ENCODE results near the gene AUTS2. TPM values are rescaled to one million over a fixed set of nuclear protein-coding genes. Genes with fewer than 3 reads are reported as not detected.

AUTS2 gene
- total and polyA plus RNA-seq, 9 of the 15 experiments (the other 6 are each of a cell fraction or from before 2014, with no cell fraction given) = 0.58 TPM; not detected in 8

DNA sequence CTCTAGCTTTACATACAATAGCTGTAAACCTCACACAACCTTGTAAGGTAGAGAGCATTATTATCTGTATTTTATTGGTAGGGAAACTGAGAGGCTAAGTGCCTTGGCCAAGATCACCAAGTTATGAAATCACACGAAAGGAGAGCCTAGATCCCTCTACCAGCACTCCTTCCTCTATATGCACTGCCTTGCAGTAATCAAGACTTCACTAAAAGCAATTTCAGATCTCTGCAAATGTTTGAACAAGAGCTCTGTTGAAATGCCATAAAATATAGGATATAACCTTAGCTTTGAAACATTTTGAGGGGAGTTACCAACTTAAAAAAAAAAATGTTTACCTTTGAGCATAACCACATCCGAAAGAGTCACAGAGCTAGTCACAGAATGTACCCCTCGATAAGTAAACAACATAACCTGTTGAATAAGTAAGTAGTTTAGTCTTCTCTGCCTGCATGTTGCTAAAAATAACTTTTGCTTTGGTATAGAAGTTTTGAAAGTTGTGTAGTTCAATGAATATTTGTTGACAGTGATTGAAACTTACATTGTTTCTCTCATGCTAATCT lies 709.4 kb downstream of the AUTS2 start:
- BruUV-seq (replicated peaks) = no TSS peak

More for the DNA sequence above, 709.4 kb downstream of the AUTS2 start:
- CTCF ChIA-PET (ENCODE audit: low intra/inter-chr PET ratio) = no interaction called here
- Histone ChIP-seq H3K9me1 (ENCODE audit: control insufficient read depth, insufficient read depth, low read length) (no peaks in the 10 kb centered on the region), H3K4me1 (replicated peaks in 1 of 2; ENCODE audit: control insufficient read depth in 2 of 2, insufficient read depth in 2 of 2, low read length in 2 of 2) (no peaks in the 10 kb centered on the region), H3K36me3 (ENCODE audit: control insufficient read depth, insufficient read depth, low read length) (no peaks in the 10 kb centered on the region), H3K27me3 (ENCODE audit: control insufficient read depth in 2 of 2, insufficient read depth in 2 of 2, low read length in 2 of 2) (no peaks in the 10 kb centered on the region), H2AFZ (ENCODE audit: low read depth, low read length) (no peak overlapping the region), H3K9ac (ENCODE audit: insufficient read depth in 1 of 2, low read depth in 2 of 2, low read length in 2 of 2) (no peak overlapping the region), H3K4me3 (no peak overlapping the region), H3K79me2 (ENCODE audit: control insufficient read depth, insufficient read depth, low read length) (no peaks in the 10 kb centered on the region), H4K20me1 (replicated peaks; ENCODE audit: control insufficient read depth, insufficient read depth, low read length) (no peaks in the 10 kb centered on the region), H3K27ac (ENCODE audit: extremely low read depth, low read depth, low read length) (no peak overlapping the region), H3K9me3 (replicated peaks; ENCODE audit: control insufficient read depth, insufficient read depth, low read depth, low read length) (no peaks in the 10 kb centered on the region), H3K4me2 (ENCODE audit: insufficient read depth, low read length) (no peak overlapping the region)
- POLR2A ChIA-PET = no interaction called here
- no peak for FAIRE-seq
- intact Hi-C loops (cut with micrococcal nuclease) = no loop called here
- no peak for TF ChIP-seq HMG20A (CRISPR knock-in tag; conservative IDR thresholded peaks at IDR 0.05)
- TF ChIP-seq, protein P1, sequence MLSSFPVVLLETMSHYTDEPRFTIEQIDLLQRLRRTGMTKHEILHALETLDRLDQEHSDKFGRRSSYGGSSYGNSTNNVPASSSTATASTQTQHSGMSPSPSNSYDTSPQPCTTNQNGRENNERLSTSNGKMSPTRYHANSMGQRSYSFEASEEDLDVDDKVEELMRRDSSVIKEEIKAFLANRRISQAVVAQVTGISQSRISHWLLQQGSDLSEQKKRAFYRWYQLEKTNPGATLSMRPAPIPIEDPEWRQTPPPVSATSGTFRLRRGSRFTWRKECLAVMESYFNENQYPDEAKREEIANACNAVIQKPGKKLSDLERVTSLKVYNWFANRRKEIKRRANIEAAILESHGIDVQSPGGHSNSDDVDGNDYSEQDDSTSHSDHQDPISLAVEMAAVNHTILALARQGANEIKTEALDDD (IDR thresholded peaks at IDR 0.05) = no peak
- no peak for TF ChIP-seq SMARCA5 (IDR thresholded peaks at IDR 0.05)
- TF ChIP-seq BDP1 (IDR thresholded peaks at IDR 0.05; ENCODE audit: insufficient read depth, insufficient read length) = no peak
- TF ChIP-seq NCOA2 (IDR thresholded peaks at IDR 0.05; ENCODE audit: partially characterized antibody in 2 of 2) = no peak
- TF ChIP-seq ZC3H4 (CRISPR knock-in tag; IDR thresholded peaks at IDR 0.05; ENCODE audit: borderline replicate concordance) = no peak
- TF ChIP-seq, protein P2, sequence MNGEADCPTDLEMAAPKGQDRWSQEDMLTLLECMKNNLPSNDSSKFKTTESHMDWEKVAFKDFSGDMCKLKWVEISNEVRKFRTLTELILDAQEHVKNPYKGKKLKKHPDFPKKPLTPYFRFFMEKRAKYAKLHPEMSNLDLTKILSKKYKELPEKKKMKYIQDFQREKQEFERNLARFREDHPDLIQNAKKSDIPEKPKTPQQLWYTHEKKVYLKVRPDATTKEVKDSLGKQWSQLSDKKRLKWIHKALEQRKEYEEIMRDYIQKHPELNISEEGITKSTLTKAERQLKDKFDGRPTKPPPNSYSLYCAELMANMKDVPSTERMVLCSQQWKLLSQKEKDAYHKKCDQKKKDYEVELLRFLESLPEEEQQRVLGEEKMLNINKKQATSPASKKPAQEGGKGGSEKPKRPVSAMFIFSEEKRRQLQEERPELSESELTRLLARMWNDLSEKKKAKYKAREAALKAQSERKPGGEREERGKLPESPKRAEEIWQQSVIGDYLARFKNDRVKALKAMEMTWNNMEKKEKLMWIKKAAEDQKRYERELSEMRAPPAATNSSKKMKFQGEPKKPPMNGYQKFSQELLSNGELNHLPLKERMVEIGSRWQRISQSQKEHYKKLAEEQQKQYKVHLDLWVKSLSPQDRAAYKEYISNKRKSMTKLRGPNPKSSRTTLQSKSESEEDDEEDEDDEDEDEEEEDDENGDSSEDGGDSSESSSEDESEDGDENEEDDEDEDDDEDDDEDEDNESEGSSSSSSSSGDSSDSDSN (IDR thresholded peaks at IDR 0.05; ENCODE audit: borderline replicate concordance in 1 of 2, low read depth in 2 of 2, low read length in 2 of 2) = no peak
- no peak for TF ChIP-seq KAT8 (IDR thresholded peaks at IDR 0.05; ENCODE audit: low read depth)
- TF ChIP-seq YBX1 (IDR thresholded peaks at IDR 0.05) = no peak
- no peak for TF ChIP-seq HNRNPL (IDR thresholded peaks at IDR 0.05; ENCODE audit: low read depth, low read length)
- TF ChIP-seq KDM4B (IDR thresholded peaks at IDR 0.05; ENCODE audit: borderline replicate concordance in 2 of 2, low read depth in 1 of 2) = no peak
- TF ChIP-seq, protein P3, sequence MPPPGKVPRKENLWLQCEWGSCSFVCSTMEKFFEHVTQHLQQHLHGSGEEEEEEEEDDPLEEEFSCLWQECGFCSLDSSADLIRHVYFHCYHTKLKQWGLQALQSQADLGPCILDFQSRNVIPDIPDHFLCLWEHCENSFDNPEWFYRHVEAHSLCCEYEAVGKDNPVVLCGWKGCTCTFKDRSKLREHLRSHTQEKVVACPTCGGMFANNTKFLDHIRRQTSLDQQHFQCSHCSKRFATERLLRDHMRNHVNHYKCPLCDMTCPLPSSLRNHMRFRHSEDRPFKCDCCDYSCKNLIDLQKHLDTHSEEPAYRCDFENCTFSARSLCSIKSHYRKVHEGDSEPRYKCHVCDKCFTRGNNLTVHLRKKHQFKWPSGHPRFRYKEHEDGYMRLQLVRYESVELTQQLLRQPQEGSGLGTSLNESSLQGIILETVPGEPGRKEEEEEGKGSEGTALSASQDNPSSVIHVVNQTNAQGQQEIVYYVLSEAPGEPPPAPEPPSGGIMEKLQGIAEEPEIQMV (tag; conservative IDR thresholded peaks at IDR 0.05; ENCODE audit: low read depth) = no peak
- TF ChIP-seq LARP7 (IDR thresholded peaks at IDR 0.05) = no peak
- in situ Hi-C loops (cut with MboI) = no loop called here
- WGBS (ENCODE audit: insufficient coverage, low coverage, missing lambda C conversion rate) = 2% methylated on average over 3 of the region's 3 CpGs
- DNase-seq (ENCODE audit: extremely low read depth in 1 of 4, low spot score in 3 of 4) = no peak
- no peak for ATAC-seq
